ENCODE data around the gene SLC25A45. TPM values are rescaled to one million over a fixed set of nuclear protein-coding genes. Genes with fewer than 3 reads are reported as not detected.
A peak's percentile ranks its signal among the peaks of the same experiment; 100 is the strongest.

SLC25A45 gene
- total RNA-seq, 4 donors from 2014 or later, result 2.2 to 5.6 (median 5.2) TPM

DNA sequence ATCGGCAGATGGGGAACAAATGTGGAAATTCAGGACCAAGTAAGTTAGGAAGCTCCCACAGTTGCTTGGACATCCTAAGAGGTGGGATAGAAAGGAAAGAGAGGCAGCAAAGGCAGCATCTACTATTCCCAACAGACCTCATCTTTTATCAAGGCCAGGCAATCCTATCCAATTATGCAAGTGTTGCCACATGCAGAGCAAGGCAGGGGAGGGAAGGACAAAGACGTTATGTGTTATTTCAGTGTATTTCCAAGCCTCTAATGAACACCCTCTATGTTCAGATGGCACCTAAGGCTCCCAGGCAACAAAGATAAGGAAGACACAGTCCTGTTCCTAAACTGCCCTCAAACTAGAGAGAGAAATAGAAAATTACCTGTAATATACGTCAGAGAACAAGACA lies 18.7 kb downstream of the SLC25A45 start:
- Histone ChIP-seq H3K4me1 (peaks cover 0 to 17% (median 12%) of the 10 kb centered on the region in 4 donors), H3K27me3 (no peaks in the 10 kb centered on the region), H3K4me3 (no peak overlapping the region), H3K27ac (no peak overlapping the region), H3K36me3 (no peaks in the 10 kb centered on the region), H3K9me3 (no peaks in the 10 kb centered on the region)
- intact Hi-C loops (cut with DNase I; ENCODE audit: low total_unique reads) (no loop called here), in situ Hi-C loops (cut with MboI; ENCODE audit: low pct_ligation_motif_present in 1 of 4, low pct_unique_long_range_greater_than_20kb in 1 of 4, low sequenced_read_pairs in 3 of 4) (loop anchor here in 2 of 4 donors (10.0 kb wide), 2 partner anchors 51 to 151 kb away; no protein-coding TSS in a partner anchor)
- 64 to 69% methylated on average over 3 of the region's 3 CpGs for WGBS, 2 donors (ENCODE audit: low coverage in 1 of 2)
- no peak for DNase-seq
- no peak for TF ChIP-seq CTCF (IDR thresholded peaks at IDR 0.05)

DNA sequence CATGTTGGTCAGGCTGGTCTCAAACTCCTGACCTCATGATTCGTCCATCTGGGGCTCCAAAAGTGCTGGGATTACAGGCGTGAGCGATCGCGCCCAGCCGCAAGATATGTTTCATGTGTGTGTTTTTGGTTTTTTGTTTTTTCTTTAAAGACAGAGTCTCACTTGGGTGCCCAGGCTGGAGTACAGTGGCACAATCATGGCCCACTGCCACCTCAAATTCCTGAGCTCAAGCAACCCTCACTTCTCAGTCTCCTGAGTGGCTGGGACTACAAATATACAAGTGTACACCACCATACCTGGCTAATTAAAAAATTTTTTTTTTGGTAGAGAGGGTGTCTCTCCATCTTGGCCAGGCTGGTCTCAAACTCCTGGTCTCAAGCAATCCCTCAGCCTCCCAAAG lies 19.5 kb downstream of the SLC25A45 start:
- in situ Hi-C loops (cut with MboI; ENCODE audit: low pct_ligation_motif_present in 1 of 4, low pct_unique_long_range_greater_than_20kb in 1 of 4, low sequenced_read_pairs in 3 of 4), result loop anchor here in 2 of 4 donors (10.0 kb wide), 2 partner anchors 52 to 152 kb away; no protein-coding TSS in a partner anchor
- intact Hi-C loops (cut with DNase I; ENCODE audit: low total_unique reads), result no loop called here
- Histone ChIP-seq H3K27ac (peak overlapping the region; percentile 29 to 66 (median 37)), H3K4me1 (peaks cover 0 to 17% (median 12%) of the 10 kb centered on the region in 4 donors), H3K27me3 (no peaks in the 10 kb centered on the region), H3K4me3 (no peak overlapping the region), H3K9me3 (no peaks in the 10 kb centered on the region), H3K36me3 (no peaks in the 10 kb centered on the region)
- DNase-seq, result no peak
- WGBS, 2 donors (ENCODE audit: low coverage in 1 of 2), result 88% methylated on average over 6 of the region's 6 CpGs; no CpG with 5 or more reads in 1 of the 2 donors
- TF ChIP-seq POLR2A (IDR thresholded peaks at IDR 0.05) (no peak), EP300 (IDR thresholded peaks at IDR 0.05; ENCODE audit: low read depth) (no peak), POLR2AphosphoS5 (IDR thresholded peaks at IDR 0.05) (no peak), CTCF (IDR thresholded peaks at IDR 0.05) (no peak)

- WGBS, 2 donors (ENCODE audit: low coverage in 1 of 2), result 63 to 68% methylated on average over 8 to 10 of the region's 10 CpGs
- intact Hi-C loops (cut with DNase I; ENCODE audit: low total_unique reads) (no loop called here), in situ Hi-C loops (cut with MboI; ENCODE audit: low pct_ligation_motif_present in 1 of 4, low pct_unique_long_range_greater_than_20kb in 1 of 4, low sequenced_read_pairs in 3 of 4) (loop anchor here in 2 of 4 donors (10.0 kb wide), 2 partner anchors 52 to 152 kb away; no protein-coding TSS in a partner anchor)
- Histone ChIP-seq H3K36me3 (no peaks in the 10 kb centered on the region), H3K27me3 (no peaks in the 10 kb centered on the region), H3K4me1 (peaks cover 0 to 16% (median 10%) of the 10 kb centered on the region in 4 donors), H3K9me3 (no peaks in the 10 kb centered on the region), H3K27ac (peak overlapping the region; percentile 29 to 66 (median 37)), H3K4me3 (no peak overlapping the region)
- peak; percentile 60 for DNase-seq
- TF ChIP-seq CTCF (IDR thresholded peaks at IDR 0.05) (no peak), EP300 (IDR thresholded peaks at IDR 0.05; ENCODE audit: low read depth) (no peak), POLR2A (IDR thresholded peaks at IDR 0.05) (no peak), POLR2AphosphoS5 (IDR thresholded peaks at IDR 0.05) (no peak)
Measured at GRCh38 chr11:65362320-65362931, 20.0 kb downstream of the SLC25A45 start.

GRCh38 chr11:65357856-65358356 lies 24.5 kb downstream of the SLC25A45 start:
- H3K9me3 ChIP-seq, result no peaks in the 10 kb centered on the region
- peaks cover 15% of the 10 kb centered on the region for H3K27me3 ChIP-seq
- H3K36me3 ChIP-seq, result no peaks in the 10 kb centered on the region
- H3K4me3 ChIP-seq, result no peak overlapping the region
- intact Hi-C loops (cut with DNase I; ENCODE audit: low total_unique reads), result no loop called here
- no peak overlapping the region for H3K27ac ChIP-seq
- in situ Hi-C loops (cut with MboI; ENCODE audit: low pct_ligation_motif_present in 1 of 4, low pct_unique_long_range_greater_than_20kb in 1 of 4, low sequenced_read_pairs in 3 of 4), result no loop called here
- H3K4me1 ChIP-seq, result peaks cover 11 to 25% (median 23%) of the 10 kb centered on the region in 4 donors
- WGBS, 2 donors (ENCODE audit: low coverage in 1 of 2), result 50 to 67% methylated on average over 5 to 8 of the region's 8 CpGs
- no peak for DNase-seq
- TF ChIP-seq POLR2A (IDR thresholded peaks at IDR 0.05), result peak; percentile 18
- TF ChIP-seq CTCF (IDR thresholded peaks at IDR 0.05), result no peak
- no peak for TF ChIP-seq POLR2AphosphoS5 (IDR thresholded peaks at IDR 0.05)
- TF ChIP-seq EP300 (IDR thresholded peaks at IDR 0.05; ENCODE audit: low read depth), result no peak

All from transverse colon (tissue), 4 donors.